GF-D8 (cell line): ENCODE results near the gene ABHD6.
"Not testable (repeated sequence)": the region's sequence is repeated elsewhere in the genome, so short reads cannot be mapped to it uniquely, and the experiment has no call there.

Experiments
- DNase-seq: peaks from one replicate; lab custom pipeline; 2025; lab: John Stamatoyannopoulos, UW

ABHD6 gene

DNA sequence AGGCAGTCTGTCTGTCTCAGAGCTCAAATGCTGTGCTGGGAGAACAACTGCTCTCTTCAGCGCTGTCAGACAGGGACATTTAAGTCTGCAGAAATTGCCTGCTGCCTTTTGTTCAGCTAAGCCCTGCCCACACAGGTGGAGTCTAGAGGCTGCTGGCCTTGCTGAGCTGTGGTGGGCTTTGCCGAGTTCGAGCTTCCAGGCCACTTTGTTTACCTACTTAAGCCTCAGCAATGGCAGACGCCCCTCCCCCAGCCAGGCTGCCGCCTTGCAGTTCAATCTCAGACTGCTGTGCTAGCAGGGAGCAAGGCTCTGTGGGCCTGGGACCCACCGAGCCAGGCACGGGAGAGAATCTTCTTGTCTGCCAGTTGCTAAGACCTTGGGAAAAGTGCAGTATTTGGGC is 43.5 kb downstream of the ABHD6 start:
- no peak for DNase-seq

GRCh38 chr3:58285334-58285733 is 47.7 kb downstream of the ABHD6 start:
- no peak for DNase-seq

DNA sequence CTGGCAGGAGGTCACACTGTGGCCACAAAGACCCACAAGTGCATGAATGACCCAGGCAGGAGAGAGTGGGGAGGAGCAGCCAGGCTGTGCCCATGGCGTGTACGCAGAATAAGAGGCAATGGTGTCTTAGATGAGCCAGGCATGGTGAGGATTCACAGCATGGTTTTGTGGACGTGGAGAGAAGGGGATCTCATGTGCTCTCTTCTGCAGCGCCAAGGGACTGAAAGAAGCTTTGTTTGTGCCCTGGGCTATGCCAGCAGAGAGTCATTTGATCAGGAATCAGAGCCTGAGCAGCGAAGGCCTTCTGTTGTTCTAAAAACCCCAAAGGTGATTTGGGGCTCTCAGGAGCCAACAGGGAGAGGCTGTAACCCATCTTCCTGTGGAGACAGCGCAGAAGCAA is 49.8 kb downstream of the ABHD6 start:
- DNase-seq = no peak

- no peak for DNase-seq
Observed at GRCh38 chr3:58288011-58288728, 50.6 kb downstream of the ABHD6 start.

DNA sequence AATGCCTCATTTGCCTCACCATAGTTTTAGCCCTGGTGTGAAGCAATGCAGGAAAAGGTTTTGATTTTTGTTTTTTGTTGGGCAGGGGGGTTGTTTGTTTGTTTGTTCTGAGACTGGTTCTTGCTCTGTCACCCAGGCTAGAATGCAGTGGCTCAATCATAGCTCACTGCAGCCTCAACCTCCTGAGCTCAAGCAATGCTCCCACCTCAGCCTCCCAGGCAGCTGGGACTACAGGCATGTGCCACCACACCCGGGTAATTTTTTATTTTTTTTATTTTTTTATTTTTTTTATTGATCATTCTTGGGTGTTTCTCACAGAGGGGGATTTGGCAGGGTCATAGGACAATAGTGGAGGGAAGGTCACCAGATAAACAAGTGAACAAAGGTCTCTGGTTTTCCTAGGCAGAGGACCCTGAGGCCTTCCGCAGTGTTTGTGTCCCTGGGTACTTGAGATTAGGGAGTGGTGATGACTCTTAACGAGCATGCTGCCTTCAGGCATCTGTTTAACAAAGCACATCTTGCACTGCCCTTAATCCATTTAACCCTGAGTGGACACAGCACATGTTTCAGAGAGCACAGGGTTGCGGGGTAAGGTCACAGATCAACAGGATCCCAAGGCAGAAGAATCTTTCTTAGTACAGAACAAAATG is 51.5 kb downstream of the ABHD6 start:
- not testable (repeated sequence) for DNase-seq

DNA sequence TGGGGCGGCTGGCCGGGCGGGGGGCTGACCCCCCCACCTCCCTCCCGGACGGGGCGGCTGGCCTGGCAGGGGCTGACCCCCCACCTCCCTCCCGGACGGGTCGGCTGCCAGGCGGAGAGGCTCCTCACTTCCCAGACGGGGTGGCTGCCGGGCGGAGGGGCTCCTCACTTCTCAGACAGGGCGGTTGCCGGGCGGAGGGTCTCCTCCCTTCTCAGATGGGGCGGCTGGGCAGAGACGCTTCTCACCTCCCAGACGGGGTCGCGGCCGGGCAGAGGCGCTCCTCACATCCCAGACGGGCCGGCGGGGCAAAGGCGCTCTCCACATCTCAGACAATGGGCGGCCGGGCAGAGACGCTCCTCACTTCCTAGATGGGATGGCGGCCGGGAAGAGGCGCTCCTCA is 52.9 kb downstream of the ABHD6 start:
- DNase-seq = not testable (repeated sequence)

DNA sequence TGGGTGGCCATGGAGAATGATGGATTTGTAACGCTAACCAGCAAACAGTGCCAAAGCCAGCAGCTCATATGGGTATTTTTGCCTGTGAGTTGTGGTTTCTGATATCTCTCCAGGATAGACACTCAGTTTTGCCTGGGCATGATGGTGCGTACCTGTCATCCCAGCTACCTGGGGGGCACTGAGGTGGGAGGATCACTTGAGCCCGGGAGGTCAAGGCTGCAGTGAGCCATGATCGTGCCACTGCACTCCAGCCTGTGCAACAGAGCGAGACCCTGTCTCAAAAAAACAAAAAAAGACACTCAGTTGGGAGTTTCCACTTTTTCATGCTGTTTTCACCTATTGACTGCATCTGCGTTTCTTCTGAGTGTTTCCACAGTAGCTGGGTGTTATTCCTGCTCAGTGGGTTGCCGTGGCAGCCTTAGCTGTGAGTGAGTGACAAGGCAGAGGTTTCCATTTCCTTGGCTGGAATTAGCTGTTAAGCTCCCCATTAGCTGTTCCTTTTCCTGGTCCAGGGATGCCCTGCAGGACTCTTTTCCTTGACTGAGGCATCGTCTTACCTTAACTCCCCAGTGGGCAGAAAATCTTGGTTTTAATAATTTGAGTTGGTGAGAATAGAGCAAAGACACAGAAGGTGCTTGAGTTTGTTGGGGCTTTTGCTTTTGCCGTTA is 54.2 kb downstream of the ABHD6 start:
- no peak for DNase-seq

GRCh38 chr3:58292866-58293265 is 55.3 kb downstream of the ABHD6 start:
- no peak for DNase-seq

- DNase-seq = no peak
Observed at GRCh38 chr3:58293516-58293915, 55.9 kb downstream of the ABHD6 start.

DNA sequence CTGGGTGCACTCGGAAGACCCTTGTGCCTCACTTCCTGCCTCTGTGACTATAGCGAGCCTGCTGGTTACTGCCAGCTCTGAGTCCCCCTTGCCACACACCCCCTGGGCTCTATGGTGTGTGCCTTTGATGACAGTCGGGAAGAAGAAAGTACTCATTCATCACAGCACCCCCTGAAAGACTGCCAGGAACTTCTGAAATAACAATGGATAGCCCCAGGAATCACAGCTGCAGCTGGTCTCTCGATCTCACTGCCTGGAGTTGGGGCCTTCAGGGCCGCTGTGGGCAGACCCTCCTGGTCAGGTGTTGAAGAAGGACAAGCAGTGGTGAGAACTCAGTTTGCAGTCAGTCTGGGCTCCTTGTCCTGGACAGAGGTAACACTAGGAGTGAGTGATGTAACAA is 58.7 kb downstream of the ABHD6 start:
- DNase-seq = no peak

- no peak for DNase-seq
Observed at GRCh38 chr3:58296843-58297242, 59.3 kb downstream of the ABHD6 start.

DNA sequence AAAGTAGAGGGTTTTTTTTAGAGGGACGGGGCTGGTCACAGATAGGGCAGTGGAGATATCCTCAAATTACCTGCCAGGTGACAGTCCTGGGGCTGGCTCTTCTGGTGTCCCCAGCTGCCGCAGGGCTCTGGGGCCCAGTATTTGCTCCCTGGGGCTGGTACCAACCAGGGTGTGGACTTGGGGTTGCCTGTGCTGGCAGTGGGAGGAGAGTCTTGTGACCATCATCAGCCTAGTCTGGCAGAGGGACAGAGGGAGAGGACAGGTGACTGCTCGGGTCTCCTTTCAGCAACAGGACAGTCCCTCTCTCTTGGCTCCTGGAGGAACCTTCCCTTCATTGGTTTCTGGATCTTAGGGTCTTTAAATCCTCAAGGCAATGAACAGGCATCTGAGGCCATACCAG is 60.6 kb downstream of the ABHD6 start:
- no peak for DNase-seq

DNA sequence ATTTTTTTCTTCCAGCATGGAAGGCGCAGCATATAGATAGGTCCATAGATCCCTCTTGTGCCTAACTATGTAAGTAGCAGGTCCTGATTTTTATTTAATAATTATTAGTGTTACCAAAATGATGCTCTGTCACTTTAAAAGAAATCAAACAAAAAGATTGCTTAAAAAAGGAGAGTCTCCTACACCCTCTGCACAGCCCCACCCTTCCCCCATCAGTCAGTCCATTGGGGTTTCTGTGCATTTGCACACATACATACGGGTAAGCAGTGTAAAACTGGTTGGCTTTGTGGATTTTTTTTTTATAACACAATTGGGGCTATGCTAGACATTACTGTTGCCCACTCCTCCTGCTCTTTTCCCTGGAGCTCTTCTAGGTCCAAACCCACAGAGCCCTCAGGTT is 61.5 kb downstream of the ABHD6 start:
- no peak for DNase-seq

DNA sequence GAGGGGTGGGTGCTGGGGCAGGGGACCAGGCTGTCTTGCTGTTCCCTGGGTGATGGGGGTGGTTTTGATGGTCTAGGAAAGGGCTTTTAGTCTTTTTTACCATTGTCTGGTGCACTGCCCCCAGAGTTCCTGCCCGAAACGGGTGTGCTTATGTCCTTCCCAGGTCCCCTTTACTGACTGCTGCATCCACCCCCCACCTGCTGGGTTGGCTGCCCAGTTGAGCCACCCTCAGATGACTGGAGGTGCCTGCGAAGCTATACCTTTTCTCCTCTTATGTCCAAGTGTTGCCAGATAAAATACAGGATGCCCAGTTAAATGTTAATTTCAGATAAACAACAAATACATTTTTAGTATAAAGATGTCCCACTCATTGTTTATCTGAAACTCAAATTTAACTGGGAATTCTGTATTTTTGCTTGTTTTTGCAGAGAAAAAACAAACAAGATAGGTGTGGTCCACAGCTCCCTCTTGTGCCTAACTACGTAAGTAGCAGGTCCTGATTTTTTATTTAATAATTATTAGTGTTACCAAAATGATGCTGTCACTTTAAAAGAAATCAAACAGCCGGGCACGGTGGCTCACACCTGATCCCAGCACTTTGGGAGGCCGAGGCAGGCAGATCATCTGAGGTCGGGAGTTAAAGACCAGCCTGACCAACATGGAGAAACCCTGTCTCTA is 62.4 kb downstream of the ABHD6 start:
- no peak for DNase-seq

GRCh38 chr3:58305882-58306711 is 68.5 kb downstream of the ABHD6 start, which contains the start of the genes HTD2 and RPP14:
Gene HTD2, plus strand, starts transcription at chr3:58306520. Its CDS starts 11,094 bp downstream, at chr3:58317614.
Gene RPP14, plus strand, starts transcription at chr3:58306245. Its CDS starts 4,085 bp downstream, at chr3:58310330.
- DNase-seq = peak; percentile 85

DNA sequence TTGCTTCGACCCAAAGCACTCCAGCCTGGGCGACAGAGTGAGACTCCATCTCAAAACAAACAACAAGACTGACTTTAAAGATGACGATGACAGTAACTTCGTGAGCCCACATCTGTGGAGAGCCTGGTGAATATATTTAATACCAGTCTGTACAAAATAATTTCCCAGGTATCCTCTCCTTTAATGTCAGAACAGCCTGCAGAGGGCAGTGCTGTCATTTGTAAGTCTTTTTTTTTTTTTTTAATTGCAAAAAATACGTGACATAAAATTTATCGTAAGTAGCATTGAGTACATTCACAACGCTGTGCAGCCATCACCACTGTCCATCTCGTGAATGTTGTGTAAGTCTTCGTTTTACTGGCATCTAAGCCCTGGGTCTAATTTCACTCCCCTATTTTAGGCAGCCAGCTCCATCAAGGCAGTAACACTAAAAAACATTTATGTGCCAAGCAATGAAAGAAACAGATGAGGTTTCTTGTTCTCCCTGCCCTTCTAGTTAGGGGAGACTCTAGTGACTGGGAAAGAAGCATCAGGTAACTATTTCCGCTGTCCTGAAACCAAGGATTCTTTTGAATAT is 70.1 kb downstream of the ABHD6 start:
- no peak for DNase-seq

DNA sequence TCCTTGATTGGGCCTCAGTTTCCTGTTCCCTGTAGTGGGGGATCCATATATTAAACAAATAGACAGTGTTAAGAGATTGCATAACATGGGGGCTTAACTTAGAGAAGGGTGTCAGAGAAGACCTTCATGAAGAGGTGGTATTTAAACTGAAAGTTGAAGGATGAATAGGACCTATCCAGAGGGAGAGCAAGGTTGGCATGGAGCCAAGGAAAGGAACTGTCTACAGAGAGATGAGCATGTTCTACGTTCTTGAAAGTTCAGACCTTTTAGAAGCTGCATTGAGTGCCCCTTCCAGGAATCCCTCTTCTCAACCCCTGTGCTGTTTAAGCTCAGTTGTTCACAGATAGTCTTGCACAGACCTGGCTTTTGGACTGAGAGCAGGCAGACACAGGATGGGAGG is 71.1 kb downstream of the ABHD6 start:
- no peak for DNase-seq

DNA sequence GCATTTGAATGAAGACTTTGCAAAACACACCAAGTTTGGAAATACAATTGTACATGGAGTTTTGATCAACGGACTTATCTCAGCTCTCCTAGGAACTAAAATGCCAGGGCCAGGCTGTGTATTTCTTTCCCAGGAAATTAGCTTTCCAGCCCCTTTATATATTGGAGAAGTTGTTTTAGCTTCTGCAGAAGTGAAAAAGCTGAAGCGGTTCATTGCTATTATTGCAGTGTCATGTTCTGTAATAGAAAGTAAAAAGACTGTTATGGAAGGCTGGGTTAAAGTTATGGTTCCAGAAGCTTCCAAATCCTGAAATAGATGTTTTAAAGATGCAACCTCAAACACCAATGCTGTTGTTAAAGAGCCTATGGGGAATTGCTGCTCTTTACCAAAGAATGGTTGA is 80.2 kb downstream of the ABHD6 start:
- DNase-seq = no peak

DNA sequence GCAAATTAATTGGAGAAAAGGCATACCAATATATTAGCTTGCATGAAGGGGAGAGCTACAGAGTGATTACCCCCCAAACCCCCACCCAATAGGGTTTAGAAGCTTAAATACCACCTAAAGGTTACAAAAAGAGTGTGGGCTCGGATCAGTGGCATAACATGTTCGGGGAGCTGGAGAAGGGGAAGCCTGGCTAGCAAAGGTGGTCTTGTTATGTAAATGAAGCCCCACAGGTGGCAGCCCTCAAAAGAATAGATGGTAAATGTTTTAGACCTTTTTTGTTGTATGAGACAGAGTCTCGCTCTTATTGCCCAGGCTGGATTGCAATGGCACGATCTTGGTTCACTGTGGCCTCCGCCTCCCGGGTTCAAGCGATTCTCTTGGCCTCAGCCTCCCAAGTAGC is 84.2 kb downstream of the ABHD6 start:
- no peak for DNase-seq

DNA sequence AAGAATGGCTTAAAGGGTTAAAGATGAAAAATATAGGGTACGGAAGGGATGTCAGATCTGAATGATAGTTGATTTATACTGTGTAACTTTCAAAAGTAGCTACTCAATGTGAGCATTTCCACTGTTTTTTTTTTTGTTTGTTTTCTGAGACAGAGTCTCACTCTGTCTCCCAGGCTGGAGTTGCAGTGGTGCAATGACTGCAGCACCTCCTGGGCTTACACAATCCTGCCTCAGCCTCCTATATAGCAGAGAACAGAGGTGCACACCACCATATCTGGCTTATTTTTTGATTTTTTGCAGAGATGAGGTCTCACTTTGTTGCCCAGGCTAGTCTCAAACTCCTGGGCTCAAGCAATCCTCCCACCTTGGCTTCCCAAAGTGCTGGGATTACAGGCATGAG is 85.2 kb downstream of the ABHD6 start:
- no peak for DNase-seq
